ENCODE data around the gene OR2W3. TPM values are rescaled to one million over a fixed set of nuclear protein-coding genes. Genes with fewer than 3 reads are reported as not detected.

Gene OR2W3
- total and polyA plus RNA-seq, 5 experiments from 2014 or later, result not detected

- ATAC-seq (no peak), DNase-seq (no peak)
- Mint-ChIP-seq H3K36me3 (no peaks in the 10 kb centered on the region), H3K9me3 (no peaks in the 10 kb centered on the region), H3K27me3 (no peaks in the 10 kb centered on the region), H3K27ac (no peak overlapping the region), H3K4me3 (no peak overlapping the region), H3K4me1 (no peaks in the 10 kb centered on the region)
- POLR2A ChIA-PET, result no interaction called here
Measured at GRCh38 chr1:247884797-247885413, 10.5 kb upstream of the OR2W3 start.

DNA sequence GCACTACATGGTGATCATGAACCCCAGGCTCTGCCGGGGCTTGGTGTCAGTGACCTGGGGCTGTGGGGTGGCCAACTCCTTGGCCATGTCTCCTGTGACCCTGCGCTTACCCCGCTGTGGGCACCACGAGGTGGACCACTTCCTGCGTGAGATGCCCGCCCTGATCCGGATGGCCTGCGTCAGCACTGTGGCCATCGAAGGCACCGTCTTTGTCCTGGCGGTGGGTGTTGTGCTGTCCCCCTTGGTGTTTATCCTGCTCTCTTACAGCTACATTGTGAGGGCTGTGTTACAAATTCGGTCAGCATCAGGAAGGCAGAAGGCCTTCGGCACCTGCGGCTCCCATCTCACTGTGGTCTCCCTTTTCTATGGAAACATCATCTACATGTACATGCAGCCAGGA lies 589 bp downstream of the OR2W3 start:
- Mint-ChIP-seq H3K36me3 (no peaks in the 10 kb centered on the region), H3K4me3 (no peak overlapping the region), H3K27me3 (peaks cover 0 to 23% (median 4%) of the 10 kb centered on the region in 5 donors), H3K27ac (no peak overlapping the region), H3K9me3 (peaks cover 0 to 31% (median 0%) of the 10 kb centered on the region in 9 donors), H3K4me1 (peaks cover 0 to 1% (median 0%) of the 10 kb centered on the region in 4 donors)
- no peak for DNase-seq
- ATAC-seq, result no peak
- POLR2A ChIA-PET, result no interaction called here

DNA sequence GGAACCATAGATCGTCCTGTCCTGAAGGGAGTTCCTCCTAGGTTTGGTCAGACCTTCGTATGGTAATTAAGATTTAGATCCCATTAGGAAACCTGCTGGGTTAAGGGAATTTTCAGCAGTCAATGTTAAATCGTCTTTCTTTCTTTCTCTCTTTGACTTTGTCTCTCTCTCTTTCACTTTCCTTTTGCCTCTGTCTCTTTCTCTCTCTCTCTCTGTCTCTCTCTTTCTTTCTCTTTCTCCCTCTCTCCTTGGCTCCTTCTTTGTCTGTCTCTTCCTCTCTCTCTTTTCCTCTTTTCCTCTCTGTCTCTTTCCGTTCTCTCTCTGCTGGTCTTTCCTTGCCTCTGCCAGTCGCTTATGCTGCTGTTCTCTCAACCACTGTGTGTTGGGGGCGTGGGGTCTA lies 8.7 kb downstream of the OR2W3 start:
- peaks cover 0 to 27% (median 15%) of the 10 kb centered on the region in 9 donors for H3K9me3 Mint-ChIP-seq

DNA sequence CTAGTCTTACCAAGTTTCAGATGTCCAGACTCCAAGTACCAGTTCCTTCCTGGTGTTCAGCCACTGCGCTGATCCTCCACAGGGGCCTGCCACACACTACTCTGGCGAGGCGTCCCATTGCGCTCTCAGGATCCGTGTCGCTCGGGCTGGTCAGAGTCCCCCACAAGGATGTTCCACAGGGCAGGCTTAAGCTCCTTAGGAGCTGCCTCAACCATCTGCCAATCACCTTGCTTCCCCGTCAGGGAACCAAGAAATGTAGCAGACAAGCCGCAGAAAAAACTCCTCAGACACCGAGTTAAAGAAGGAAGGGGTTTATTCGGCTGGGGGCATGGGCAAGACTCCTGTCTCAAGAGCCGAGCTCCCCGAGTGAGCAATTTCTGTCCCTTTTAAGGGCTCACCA lies 9.8 kb downstream of the OR2W3 start:
- Mint-ChIP-seq H3K27ac (peak overlapping the region in 5 of 10 donors; percentile 11 to 43 (median 33)), H3K36me3 (peaks cover 0 to 9% (median 4%) of the 10 kb centered on the region in 3 donors), H3K4me3 (peak overlapping the region in 6 of 10 donors; percentile 33 to 89 (median 64)), H3K9me3 (peaks cover 0 to 27% (median 14%) of the 10 kb centered on the region in 9 donors), H3K4me1 (peaks cover 4 to 34% (median 18%) of the 10 kb centered on the region in 4 donors), H3K27me3 (no peaks in the 10 kb centered on the region)
- POLR2A ChIA-PET, result no interaction called here
- ATAC-seq (no peak), DNase-seq (no peak)

More for the DNA sequence above, 8.7 kb downstream of the OR2W3 start:
- peak overlapping the region in 3 of 10 donors; percentile 2 to 70 (median 35) for H3K27ac Mint-ChIP-seq
- no peak for ATAC-seq
- DNase-seq, result no peak
- H3K36me3 Mint-ChIP-seq, result peaks cover 0 to 9% (median 4%) of the 10 kb centered on the region in 3 donors
- peaks cover 4 to 34% (median 18%) of the 10 kb centered on the region in 4 donors for H3K4me1 Mint-ChIP-seq
- H3K27me3 Mint-ChIP-seq, result no peaks in the 10 kb centered on the region
- H3K4me3 Mint-ChIP-seq, result no peak overlapping the region
- POLR2A ChIA-PET, result no interaction called here

DNA sequence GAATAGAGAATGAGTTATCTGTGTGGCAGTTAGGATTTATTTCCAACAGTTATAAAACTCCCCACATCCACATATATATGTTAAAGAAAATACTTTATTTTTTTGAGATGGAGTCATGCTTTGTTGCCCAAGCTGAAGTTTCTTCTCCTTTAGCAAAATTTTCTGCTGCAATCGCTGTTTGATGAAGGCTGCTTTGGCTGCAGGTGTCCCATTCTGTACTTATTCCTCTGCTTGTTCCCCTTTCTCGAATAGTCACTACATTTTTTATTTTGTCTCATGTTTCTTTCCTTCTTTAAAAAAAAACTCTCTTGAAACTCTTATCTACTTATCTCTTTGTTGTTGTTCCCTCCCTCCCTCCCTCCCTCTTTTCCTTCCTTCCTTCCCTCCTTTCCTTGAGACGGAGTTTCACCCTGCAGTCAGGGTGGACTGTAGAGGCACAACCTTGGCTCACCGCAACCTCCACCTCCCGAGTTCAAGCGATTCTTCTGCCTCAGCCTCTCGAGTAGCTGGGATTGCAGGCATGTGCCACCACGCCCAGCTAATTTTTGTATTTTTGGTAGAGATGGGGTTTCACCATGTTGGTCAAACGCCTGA lies 10.6 kb downstream of the OR2W3 start:
- Mint-ChIP-seq H3K4me3 (peak overlapping the region; percentile 79 to 92 (median 84)), H3K27ac (peak overlapping the region; percentile 27 to 95 (median 84)), H3K27me3 (no peaks in the 10 kb centered on the region)

GRCh38 chr1:247906504-247907047 lies 11.2 kb downstream of the OR2W3 start:
- peaks cover 4 to 34% (median 18%) of the 10 kb centered on the region in 4 donors for H3K4me1 Mint-ChIP-seq
- peaks cover 0 to 27% (median 14%) of the 10 kb centered on the region in 9 donors for H3K9me3 Mint-ChIP-seq
- peaks cover 0 to 9% (median 4%) of the 10 kb centered on the region in 3 donors for H3K36me3 Mint-ChIP-seq
- peak overlapping the region; percentile 79 to 92 (median 84) for H3K4me3 Mint-ChIP-seq
- H3K27me3 Mint-ChIP-seq, result no peaks in the 10 kb centered on the region
- DNase-seq (peak in 3 of 10 donors; percentile 5 to 24 (median 23)), ATAC-seq (peak; percentile 35 to 53)
- POLR2A ChIA-PET, result no interaction called here
- peak overlapping the region in 9 of 10 donors; percentile 76 to 95 (median 85) for H3K27ac Mint-ChIP-seq

More for the DNA sequence above, 10.6 kb downstream of the OR2W3 start:
- peak in 1 of 2 donors; percentile 30 for ATAC-seq
- H3K9me3 Mint-ChIP-seq, result peaks cover 0 to 27% (median 14%) of the 10 kb centered on the region in 9 donors
- peaks cover 4 to 34% (median 18%) of the 10 kb centered on the region in 4 donors for H3K4me1 Mint-ChIP-seq
- POLR2A ChIA-PET, result no interaction called here
- H3K36me3 Mint-ChIP-seq, result peaks cover 0 to 9% (median 4%) of the 10 kb centered on the region in 3 donors
- DNase-seq, result peak in 1 of 10 donors; percentile 6

DNA sequence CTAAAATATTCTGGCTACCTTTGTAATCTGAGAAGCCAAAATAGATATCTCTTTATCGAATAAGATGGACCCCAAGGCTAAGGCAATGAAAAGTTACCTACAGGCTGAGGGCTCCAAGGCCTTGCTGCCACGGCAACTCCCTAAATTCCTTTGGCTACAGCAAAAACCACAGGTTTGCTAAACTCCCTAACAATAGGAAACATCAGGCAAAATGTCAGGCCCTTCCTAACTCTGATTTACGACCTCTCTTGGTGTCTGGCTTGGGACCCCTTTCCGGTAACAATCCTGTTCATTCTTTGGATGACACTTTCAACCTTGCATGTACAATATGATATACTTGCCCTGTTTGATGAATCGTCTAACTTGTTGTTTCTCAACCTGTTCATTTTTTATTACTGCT lies 13.4 kb downstream of the OR2W3 start:
- POLR2A ChIA-PET, result no interaction called here
- H3K9me3 Mint-ChIP-seq, result peaks cover 0 to 23% (median 11%) of the 10 kb centered on the region in 9 donors
- no peak for ATAC-seq
- peak overlapping the region in 2 of 10 donors; percentile 4 to 11 for H3K4me3 Mint-ChIP-seq
- peaks cover 4 to 34% (median 18%) of the 10 kb centered on the region in 4 donors for H3K4me1 Mint-ChIP-seq
- peaks cover 0 to 9% (median 4%) of the 10 kb centered on the region in 3 donors for H3K36me3 Mint-ChIP-seq
- H3K27me3 Mint-ChIP-seq, result peaks cover 0 to 5% (median 0%) of the 10 kb centered on the region in 5 donors
- no peak overlapping the region for H3K27ac Mint-ChIP-seq
- DNase-seq, result no peak

GRCh38 chr1:247913786-247914185 lies 18.4 kb downstream of the OR2W3 start:
- H3K9me3 Mint-ChIP-seq, result no peaks in the 10 kb centered on the region
- no peak overlapping the region for H3K27ac Mint-ChIP-seq
- no peak overlapping the region for H3K4me3 Mint-ChIP-seq
- H3K36me3 Mint-ChIP-seq, result no peaks in the 10 kb centered on the region
- peaks cover 0 to 14% (median 9%) of the 10 kb centered on the region in 5 donors for H3K27me3 Mint-ChIP-seq
- H3K4me1 Mint-ChIP-seq, result no peaks in the 10 kb centered on the region
- no peak for DNase-seq
- no peak for ATAC-seq
- POLR2A ChIA-PET, result no interaction called here

DNA sequence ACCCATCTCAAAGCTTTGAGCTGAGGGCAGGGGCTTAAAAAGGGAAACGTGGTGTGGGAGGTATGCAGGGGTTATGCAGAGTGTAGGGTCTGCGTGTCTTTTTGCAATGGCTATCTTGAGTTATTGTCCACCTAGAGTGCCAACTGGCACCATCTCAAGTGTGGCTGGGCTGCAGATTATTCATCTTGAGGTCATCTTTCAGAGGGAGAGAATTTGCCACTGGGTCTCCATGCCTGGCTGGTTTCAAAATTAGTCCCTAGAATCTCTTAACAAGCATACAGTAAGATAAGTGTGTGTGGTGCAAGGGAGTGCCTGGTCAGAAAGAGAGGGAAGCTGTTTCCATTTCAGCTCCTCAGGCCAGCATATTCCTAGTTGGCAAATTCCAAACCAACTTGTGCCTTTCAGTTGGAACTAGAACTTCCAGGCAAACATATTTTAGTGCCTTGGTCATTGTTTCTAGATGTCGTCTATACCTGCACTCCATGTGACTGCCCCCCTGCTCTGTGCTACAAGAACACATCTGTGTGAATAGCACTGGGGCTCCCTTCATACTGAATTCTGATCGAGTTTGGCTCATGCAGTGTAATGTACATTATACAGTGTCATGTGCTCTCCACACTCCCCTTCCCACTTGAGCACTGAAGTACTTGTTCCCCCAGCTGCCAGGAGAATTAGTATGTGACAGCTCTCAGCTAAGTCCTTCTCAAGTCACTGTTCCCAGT lies 19.7 kb downstream of the OR2W3 start:
- no peaks in the 10 kb centered on the region for H3K9me3 Mint-ChIP-seq
- POLR2A ChIA-PET, result no interaction called here
- DNase-seq, result no peak
- H3K4me1 Mint-ChIP-seq, result no peaks in the 10 kb centered on the region
- no peak overlapping the region for H3K27ac Mint-ChIP-seq
- H3K27me3 Mint-ChIP-seq, result peaks cover 0 to 17% (median 9%) of the 10 kb centered on the region in 5 donors
- H3K4me3 Mint-ChIP-seq, result no peak overlapping the region
- ATAC-seq, result no peak
- no peaks in the 10 kb centered on the region for H3K36me3 Mint-ChIP-seq

DNA sequence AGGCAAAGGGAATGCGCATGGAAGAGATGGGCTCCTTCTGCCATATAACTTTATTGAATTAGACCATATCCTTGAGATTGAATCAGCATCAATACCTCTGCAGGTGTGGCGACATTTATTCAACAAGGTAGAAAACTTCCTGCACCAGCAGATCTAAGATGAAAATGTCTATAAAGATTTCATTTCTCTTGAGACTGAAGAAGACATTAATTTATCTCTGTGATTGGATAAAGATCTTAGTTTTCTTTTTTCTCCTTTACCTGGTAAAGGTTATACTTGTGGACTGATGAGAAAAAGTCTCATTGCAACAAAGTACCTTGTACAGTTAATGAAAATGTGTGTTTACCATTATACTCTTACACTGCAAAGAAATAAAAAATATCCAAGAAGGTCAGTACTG lies 24.6 kb downstream of the OR2W3 start, which contains the start of gene OR2T8:
TSS of gene OR2T8 (plus strand) at position 301 of the 400 bp plus-strand sequence. CDS start 766 bp downstream, outside the sequence.
- Mint-ChIP-seq H3K27ac (no peak within 1 kb of the TSS), H3K9me3 (no peaks in the 10 kb centered on the region), H3K4me1 (no peaks in the 10 kb centered on the region), H3K27me3 (peaks cover 0 to 14% (median 9%) of the 10 kb centered on the region in 5 donors), H3K36me3 (no peaks in the 10 kb centered on the region), H3K4me3 (no peak within 1 kb of the TSS)
- DNase-seq, result no peak
- no peak for ATAC-seq
- POLR2A ChIA-PET, result no interaction called here

- Mint-ChIP-seq H3K27ac (no peak overlapping the region), H3K9me3 (no peaks in the 10 kb centered on the region), H3K27me3 (peaks cover 0 to 7% (median 0%) of the 10 kb centered on the region in 5 donors), H3K36me3 (no peaks in the 10 kb centered on the region), H3K4me1 (no peaks in the 10 kb centered on the region), H3K4me3 (no peak overlapping the region)
- POLR2A ChIA-PET, result no interaction called here
- ATAC-seq, result no peak
- DNase-seq, result no peak
Measured at GRCh38 chr1:247923941-247924340, 28.6 kb downstream of the OR2W3 start.

GRCh38 chr1:247924868-247925267 lies 29.5 kb downstream of the OR2W3 start, which contains the start of gene OR2AJ1:
Gene OR2AJ1, plus strand, starts transcription at chr1:247924889. Its CDS starts 8,880 bp downstream, at chr1:247933769.
- Mint-ChIP-seq H3K36me3 (no peaks in the 10 kb centered on the region), H3K4me1 (no peaks in the 10 kb centered on the region), H3K27ac (no peak within 1 kb of the TSS), H3K4me3 (no peak within 1 kb of the TSS), H3K9me3 (no peaks in the 10 kb centered on the region), H3K27me3 (peaks cover 0 to 4% (median 0%) of the 10 kb centered on the region in 5 donors)
- POLR2A ChIA-PET, result no interaction called here
- DNase-seq, result no peak
- no peak for ATAC-seq
